Testis (tissue), 3 donors: ENCODE measurements around the gene ZBTB21. TPM values are rescaled to one million over a fixed set of nuclear protein-coding genes. Genes with fewer than 3 reads are reported as not detected.

Source experiments
- DNase-seq: peaks from one replicate; pipeline ENCODE4 v3.0.0-alpha.2; 2019
- H3K27ac ChIP-seq, 2 donors: fragments of 200-600 bp; sonication (generic); one replicate each; pipeline ENCODE4 v1.5.1; 2019
- H3K27me3 ChIP-seq: fragments of 200-600 bp; sonication (generic); one replicate; pipeline ENCODE4 v1.5.1; 2019
- H3K36me3 ChIP-seq: fragments of 200-600 bp; sonication (generic); one replicate; pipeline ENCODE4 v1.5.1; 2017; ENCODE audit warnings: low read depth; ENCODE audit errors: missing control alignments
- H3K4me1 ChIP-seq: fragments of 200-600 bp; sonication (generic); one replicate; pipeline ENCODE4 v1.5.1; 2019
- H3K4me3 ChIP-seq, 2 donors: fragments of 200-600 bp; sonication (generic); one replicate each; pipeline ENCODE4 v1.5.1; 2017 to 2019
- H3K9me3 ChIP-seq: fragments of 200-600 bp; sonication (generic); one replicate; pipeline ENCODE4 v1.5.1; 2017
- POLR2A ChIP-seq: fragments of 450-650 bp; IDR thresholded peaks from one replicate; pipeline ENCODE4 v1.6.1; 2017; ENCODE audit warnings: antibody characterized with exemption, mild to moderate bottlenecking, moderate library complexity
- WGBS, 2 donors: methylation state at CpG; one replicate each; pipeline ENCODE4 v1.1.5; 2018; 5-methylcytosine and 5-hydroxymethylcytosine counted together
- intact Hi-C: fragments of 100-400 bp; cut with DNase I; formaldehyde crosslinking; loops from one replicate; pipeline ENCODE4 v1.15.1; 2023; ENCODE audit warnings: low total_unique reads
- polyA plus RNA-seq: library from polyadenylated mRNA; stranded (reverse); fragments of 350-450 nt; fragmentation: Illumina TruSeq; extraction: RNeasy Lipid Tissue Mini Kit (QIAGEN cat#74804); gene quantifications from one replicate; pipeline ENCODE4 v1.2.3, GENCODE V29; 2014; ENCODE audit warnings: low read depth, low replicate concordance; ENCODE audit not compliant: insufficient read depth
- total RNA-seq, 2 donors: library from RNA; depleted of rRNA; stranded (reverse); fragments of >200 nt; gene quantifications; one replicate each; pipeline ENCODE4 v1.2.3, GENCODE V29; 2016
- TF ChIP-seq, protein P1 (sequence below), 3 experiments: fragments of 450-650 bp in 2 of 3; fragments of 200-600 bp in 1 of 3; sonication (generic) in 1 of 3; IDR thresholded peaks; one replicate each; pipeline ENCODE4 v1.5.1; 2016 to 2019; ENCODE audit warnings: antibody characterized with exemption in 3 of 3, mild to moderate bottlenecking in 2 of 3, moderate library complexity in 1 of 3

Gene ZBTB21
- total and polyA plus RNA-seq, 3 donors from 2014 or later = 18.1 to 30.9 (median 26.3) TPM

- TF ChIP-seq, protein P1, sequence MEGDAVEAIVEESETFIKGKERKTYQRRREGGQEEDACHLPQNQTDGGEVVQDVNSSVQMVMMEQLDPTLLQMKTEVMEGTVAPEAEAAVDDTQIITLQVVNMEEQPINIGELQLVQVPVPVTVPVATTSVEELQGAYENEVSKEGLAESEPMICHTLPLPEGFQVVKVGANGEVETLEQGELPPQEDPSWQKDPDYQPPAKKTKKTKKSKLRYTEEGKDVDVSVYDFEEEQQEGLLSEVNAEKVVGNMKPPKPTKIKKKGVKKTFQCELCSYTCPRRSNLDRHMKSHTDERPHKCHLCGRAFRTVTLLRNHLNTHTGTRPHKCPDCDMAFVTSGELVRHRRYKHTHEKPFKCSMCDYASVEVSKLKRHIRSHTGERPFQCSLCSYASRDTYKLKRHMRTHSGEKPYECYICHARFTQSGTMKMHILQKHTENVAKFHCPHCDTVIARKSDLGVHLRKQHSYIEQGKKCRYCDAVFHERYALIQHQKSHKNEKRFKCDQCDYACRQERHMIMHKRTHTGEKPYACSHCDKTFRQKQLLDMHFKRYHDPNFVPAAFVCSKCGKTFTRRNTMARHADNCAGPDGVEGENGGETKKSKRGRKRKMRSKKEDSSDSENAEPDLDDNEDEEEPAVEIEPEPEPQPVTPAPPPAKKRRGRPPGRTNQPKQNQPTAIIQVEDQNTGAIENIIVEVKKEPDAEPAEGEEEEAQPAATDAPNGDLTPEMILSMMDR (IDR thresholded peaks at IDR 0.05) = no peak
- TF ChIP-seq POLR2A = no peak
Measured at GRCh38 chr21:41985662-41986416, 24.3 kb downstream of the ZBTB21 start.

GRCh38 chr21:41983229-41983628 lies 26.9 kb downstream of the ZBTB21 start:
- no peaks in the 10 kb centered on the region for H3K9me3 ChIP-seq
- DNase-seq = no peak
- H3K4me3 ChIP-seq = no peak overlapping the region
- TF ChIP-seq POLR2A = no peak
- no peaks in the 10 kb centered on the region for H3K36me3 ChIP-seq
- intact Hi-C loops = no loop called here
- 95 to 96% methylated on average over 1 of the region's 1 CpG for WGBS, 2 donors
- no peaks in the 10 kb centered on the region for H3K4me1 ChIP-seq
- H3K27me3 ChIP-seq = no peaks in the 10 kb centered on the region
- H3K27ac ChIP-seq = no peak overlapping the region

More at GRCh38 chr21:41985662-41986416, 24.3 kb downstream of the ZBTB21 start:
- intact Hi-C loops = no loop called here
- Histone ChIP-seq H3K27me3 (no peaks in the 10 kb centered on the region), H3K36me3 (no peaks in the 10 kb centered on the region), H3K9me3 (no peaks in the 10 kb centered on the region), H3K4me3 (no peak overlapping the region), H3K4me1 (no peaks in the 10 kb centered on the region), H3K27ac (no peak overlapping the region)
- 52 to 54% methylated on average over 6 of the region's 6 CpGs for WGBS, 2 donors
- DNase-seq = no peak

DNA sequence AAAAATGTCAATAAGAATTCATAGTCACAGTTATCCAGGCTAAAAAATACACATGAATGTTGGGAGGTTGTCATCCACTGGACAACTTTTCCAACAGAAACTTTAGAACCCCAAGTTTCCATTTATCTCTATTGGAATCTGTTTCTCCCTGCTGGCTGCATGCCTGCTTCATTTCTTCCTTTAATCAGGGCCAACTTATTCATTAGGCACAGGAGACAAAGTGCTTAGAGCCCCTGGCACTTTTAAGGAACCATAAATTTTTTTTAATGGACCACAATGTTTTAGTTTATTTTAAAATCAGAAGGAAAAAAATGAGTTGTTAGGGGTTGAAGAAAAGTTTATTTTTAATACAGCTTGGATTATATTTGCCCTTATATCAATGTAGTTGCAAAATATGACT lies 29.6 kb downstream of the ZBTB21 start:
- Histone ChIP-seq H3K9me3 (no peaks in the 10 kb centered on the region), H3K27ac (no peak overlapping the region), H3K27me3 (no peaks in the 10 kb centered on the region), H3K36me3 (no peaks in the 10 kb centered on the region), H3K4me1 (no peaks in the 10 kb centered on the region), H3K4me3 (no peak overlapping the region)
- TF ChIP-seq, protein P1 (IDR thresholded peaks at IDR 0.05) = no peak
- no peak for TF ChIP-seq POLR2A
- no peak for DNase-seq
- intact Hi-C loops = no loop called here

- intact Hi-C loops = no loop called here
- no peak for DNase-seq
- 87 to 89% methylated on average over 7 of the region's 7 CpGs for WGBS, 2 donors
- Histone ChIP-seq H3K4me3 (no peak overlapping the region), H3K9me3 (no peaks in the 10 kb centered on the region), H3K4me1 (no peaks in the 10 kb centered on the region), H3K36me3 (no peaks in the 10 kb centered on the region), H3K27me3 (no peaks in the 10 kb centered on the region), H3K27ac (no peak overlapping the region)
- TF ChIP-seq POLR2A = no peak
- TF ChIP-seq, protein P1 (IDR thresholded peaks at IDR 0.05) = no peak
Measured at GRCh38 chr21:41979751-41980369, 30.3 kb downstream of the ZBTB21 start.

DNA sequence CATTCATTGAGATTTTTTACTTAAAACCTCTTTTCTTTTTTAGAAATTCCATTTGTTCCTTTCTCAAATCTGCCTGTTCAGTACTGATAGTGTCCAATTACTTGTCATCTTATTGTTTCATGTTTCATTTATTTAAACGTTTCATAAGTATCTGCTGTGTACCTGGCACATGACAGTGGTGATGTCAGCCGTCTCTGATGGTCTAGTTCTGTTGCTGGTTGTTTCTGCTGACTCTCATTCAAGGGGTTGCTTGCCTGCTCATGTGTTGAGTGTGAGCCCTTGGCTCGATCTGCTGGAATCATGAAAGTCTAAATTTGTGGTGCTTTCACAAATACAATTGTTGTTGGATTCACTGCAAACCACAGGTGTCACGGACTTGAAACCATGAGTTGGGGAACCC lies 30.8 kb downstream of the ZBTB21 start:
- no peaks in the 10 kb centered on the region for H3K36me3 ChIP-seq
- no peaks in the 10 kb centered on the region for H3K27me3 ChIP-seq
- DNase-seq = no peak
- H3K4me3 ChIP-seq = no peak overlapping the region
- intact Hi-C loops = no loop called here
- H3K4me1 ChIP-seq = no peaks in the 10 kb centered on the region
- no peaks in the 10 kb centered on the region for H3K9me3 ChIP-seq
- TF ChIP-seq POLR2A = no peak
- TF ChIP-seq, protein P1 (IDR thresholded peaks at IDR 0.05) = no peak
- WGBS, 2 donors = 62 to 90% methylated on average over 4 of the region's 4 CpGs
- no peak overlapping the region for H3K27ac ChIP-seq
